Thyroid gland (tissue), 4 donors: ENCODE measurements around the gene ATG13. TPM values are rescaled to one million over a fixed set of nuclear protein-coding genes. Genes with fewer than 3 reads are reported as not detected.
A peak's percentile ranks its signal among the peaks of the same experiment; 100 is the strongest.

ENCODE experiments used
- DNase-seq, 2 donors: peaks; one replicate each; pipeline ENCODE4 v3.0.0-alpha.2; 2019
- H3K27ac ChIP-seq, 3 donors: fragments of 200-600 bp; sonication (generic); 1 replicate in 2 of 3; 2 replicates in 1 of 3; pipeline ENCODE4 v1.5.1; 2016 to 2019; ENCODE audit warnings: mild to moderate bottlenecking in 1 of 3, moderate library complexity in 1 of 3
- H3K27me3 ChIP-seq: fragments of 200-600 bp; sonication (generic); one replicate; pipeline ENCODE4 v1.5.1; 2019
- H3K36me3 ChIP-seq, 2 donors: fragments of 200-600 bp; sonication (generic); one replicate each; pipeline ENCODE4 v1.5.1; 2016 to 2019
- H3K4me1 ChIP-seq, 2 donors: fragments of 200-600 bp; sonication (generic); one replicate each; pipeline ENCODE4 v1.5.1; 2017 to 2019
- H3K4me3 ChIP-seq, 3 donors: fragments of 200-600 bp; sonication (generic); replicated peaks in 1 of 3; 1 replicate in 2 of 3; 2 replicates in 1 of 3; pipeline ENCODE4 v1.5.1; 2016; ENCODE audit warnings: mild to moderate bottlenecking in 1 of 3
- H3K9me3 ChIP-seq: fragments of 200-600 bp; sonication (generic); one replicate; pipeline ENCODE4 v1.5.1; 2017
- POLR2A ChIP-seq, 2 donors: fragments of 450-650 bp; IDR thresholded peaks; one replicate each; pipeline ENCODE4 v1.6.1; 2017; ENCODE audit warnings: antibody characterized with exemption in 2 of 2, mild to moderate bottlenecking in 2 of 2, moderate library complexity in 1 of 2
- WGBS, 2 donors: methylation state at CpG; one replicate each; pipeline ENCODE4 v1.1.5; 2017; 5-methylcytosine and 5-hydroxymethylcytosine counted together
- intact Hi-C: fragments of 100-400 bp; cut with DNase I; formaldehyde crosslinking; loops from one replicate; pipeline ENCODE4 v1.15.1; 2023
- total RNA-seq, 4 donors: library from RNA; depleted of rRNA; stranded (reverse); fragments of >200 nt; gene quantifications; one replicate each; pipeline ENCODE4 v1.2.3, GENCODE V29; 2016
- TF ChIP-seq, protein P1 (sequence below), 6 experiments: fragments of 200-600 bp in 3 of 6; fragments of 450-650 bp in 3 of 6; sonication (generic) in 3 of 6; IDR thresholded peaks; one replicate each; pipeline ENCODE4 v1.5.1; 2016 to 2019; ENCODE audit warnings: antibody characterized with exemption in 6 of 6, mild to moderate bottlenecking in 2 of 6, inconsistent platforms in 1 of 6, moderate library complexity in 1 of 6

Gene ATG13
- 100 to 1,000 TPM in 3 of 4 donors, 10 to 100 TPM in 1; 85.7 to 148 (median 113) TPM for total RNA-seq

- peak in 1 of 2 donors; percentile 55 for TF ChIP-seq POLR2A (IDR thresholded peaks at IDR 0.05)
- TF ChIP-seq, protein P1, sequence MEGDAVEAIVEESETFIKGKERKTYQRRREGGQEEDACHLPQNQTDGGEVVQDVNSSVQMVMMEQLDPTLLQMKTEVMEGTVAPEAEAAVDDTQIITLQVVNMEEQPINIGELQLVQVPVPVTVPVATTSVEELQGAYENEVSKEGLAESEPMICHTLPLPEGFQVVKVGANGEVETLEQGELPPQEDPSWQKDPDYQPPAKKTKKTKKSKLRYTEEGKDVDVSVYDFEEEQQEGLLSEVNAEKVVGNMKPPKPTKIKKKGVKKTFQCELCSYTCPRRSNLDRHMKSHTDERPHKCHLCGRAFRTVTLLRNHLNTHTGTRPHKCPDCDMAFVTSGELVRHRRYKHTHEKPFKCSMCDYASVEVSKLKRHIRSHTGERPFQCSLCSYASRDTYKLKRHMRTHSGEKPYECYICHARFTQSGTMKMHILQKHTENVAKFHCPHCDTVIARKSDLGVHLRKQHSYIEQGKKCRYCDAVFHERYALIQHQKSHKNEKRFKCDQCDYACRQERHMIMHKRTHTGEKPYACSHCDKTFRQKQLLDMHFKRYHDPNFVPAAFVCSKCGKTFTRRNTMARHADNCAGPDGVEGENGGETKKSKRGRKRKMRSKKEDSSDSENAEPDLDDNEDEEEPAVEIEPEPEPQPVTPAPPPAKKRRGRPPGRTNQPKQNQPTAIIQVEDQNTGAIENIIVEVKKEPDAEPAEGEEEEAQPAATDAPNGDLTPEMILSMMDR (IDR thresholded peaks at IDR 0.05): peak; percentile 46 to 82 (median 66)
- 0 to 1% methylated on average over 49 to 57 of the region's 72 CpGs for WGBS, 2 donors
- H3K36me3 ChIP-seq: peaks cover 0 to 4% of the 10 kb centered on the region in 2 donors
- peak within 1 kb of the TSS; percentile 87 to 97 (median 97) for H3K27ac ChIP-seq
- peak within 1 kb of the TSS; percentile 81 to 94 (median 89) for H3K4me3 ChIP-seq
- H3K9me3 ChIP-seq: no peaks in the 10 kb centered on the region
- no peaks in the 10 kb centered on the region for H3K27me3 ChIP-seq
- intact Hi-C loops: loop anchor here (10.0 kb wide), 2 partner anchors 73 to 223 kb away; partner anchors contain the start of gene CHRM4
- peaks cover 11 to 26% of the 10 kb centered on the region in 2 donors for H3K4me1 ChIP-seq
- peak; percentile 89 to 90 for DNase-seq
Observed at GRCh38 chr11:46617134-46617971, at the start of gene ATG13, which contains the start of gene HARBI1. TSS of gene ATG13 (plus strand) at chr11:46617553. CDS start at chr11:46644292, 26,739 bp downstream. TSS of gene HARBI1 (minus strand) at chr11:46617227. CDS start at chr11:46616237, 990 bp downstream.

DNA sequence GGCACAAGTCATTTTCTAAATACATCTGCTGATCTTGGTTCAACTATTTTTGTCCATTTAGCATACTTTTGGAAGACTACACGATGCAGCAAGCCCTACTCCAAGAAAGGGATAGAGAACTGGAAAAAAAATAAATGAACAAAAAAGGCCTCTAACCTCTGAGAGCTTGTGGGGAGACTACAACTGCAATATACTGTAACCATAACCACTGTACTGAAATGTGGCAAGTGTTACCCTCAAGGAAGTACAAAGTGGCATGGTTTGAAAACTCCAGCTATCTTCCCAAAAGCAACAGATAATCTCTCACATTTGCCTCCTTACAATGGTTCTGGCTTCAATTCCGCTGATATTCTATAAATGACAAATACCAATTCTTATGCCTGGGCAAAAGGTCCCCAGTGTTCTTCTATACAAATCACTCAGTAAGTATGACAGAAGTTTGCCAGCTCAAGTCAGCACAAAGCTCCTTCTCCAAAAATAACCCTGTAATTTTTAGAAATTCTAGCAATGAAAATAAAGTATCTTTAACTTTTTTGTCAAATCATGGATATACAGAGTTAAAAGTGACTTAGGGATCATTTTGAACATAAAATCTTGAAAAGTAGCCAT lies 46.5 kb upstream of the ATG13 start:
- Histone ChIP-seq H3K27ac (no peak overlapping the region), H3K4me1 (peaks cover 12 to 23% of the 10 kb centered on the region in 2 donors), H3K27me3 (no peaks in the 10 kb centered on the region), H3K36me3 (no peaks in the 10 kb centered on the region), H3K9me3 (no peaks in the 10 kb centered on the region), H3K4me3 (no peak overlapping the region)
- no peak for DNase-seq
- intact Hi-C loops: no loop called here
- TF ChIP-seq POLR2A (IDR thresholded peaks at IDR 0.05): no peak
- TF ChIP-seq, protein P1 (IDR thresholded peaks at IDR 0.05): no peak
- 70 to 78% methylated on average over 2 of the region's 2 CpGs for WGBS, 2 donors

GRCh38 chr11:46574656-46575055 lies 42.7 kb upstream of the ATG13 start:
- intact Hi-C loops: no loop called here
- Histone ChIP-seq H3K27me3 (no peaks in the 10 kb centered on the region), H3K9me3 (no peaks in the 10 kb centered on the region), H3K4me3 (no peak overlapping the region), H3K27ac (no peak overlapping the region), H3K4me1 (peaks cover 8 to 15% of the 10 kb centered on the region in 2 donors), H3K36me3 (no peaks in the 10 kb centered on the region)
- WGBS, 2 donors: 56 to 60% methylated on average over 1 of the region's 1 CpG
- no peak for DNase-seq
- TF ChIP-seq, protein P1 (IDR thresholded peaks at IDR 0.05): no peak
- no peak for TF ChIP-seq POLR2A (IDR thresholded peaks at IDR 0.05)

GRCh38 chr11:46577058-46577457 lies 40.3 kb upstream of the ATG13 start:
- no peak for DNase-seq
- intact Hi-C loops: no loop called here
- 94 to 97% methylated on average over 1 of the region's 1 CpG for WGBS, 2 donors
- no peaks in the 10 kb centered on the region for H3K9me3 ChIP-seq
- H3K4me3 ChIP-seq: no peak overlapping the region
- no peaks in the 10 kb centered on the region for H3K27me3 ChIP-seq
- H3K4me1 ChIP-seq: peaks cover 0 to 11% of the 10 kb centered on the region in 2 donors
- no peak overlapping the region for H3K27ac ChIP-seq
- H3K36me3 ChIP-seq: no peaks in the 10 kb centered on the region
- TF ChIP-seq, protein P1 (IDR thresholded peaks at IDR 0.05): no peak
- no peak for TF ChIP-seq POLR2A (IDR thresholded peaks at IDR 0.05)
